Fibroblast of villous mesenchyme (primary cell): Measurements from ENCODE around the gene B4GALT6. TPM values are rescaled to one million over a fixed set of nuclear protein-coding genes. Genes with fewer than 3 reads are reported as not detected.

Experiments used
- DNase-seq: peaks from one replicate; pipeline ENCODE4 v3.0.0-alpha.2; 2010; ENCODE audit warnings: low read depth
- H3K4me3 ChIP-seq: 2 replicates; pipeline ENCODE4 v1.5.1; 2011; ENCODE audit warnings: low read depth, mild to moderate bottlenecking, low read length
- total RNA-seq: library from RNA; depleted of rRNA; stranded (reverse); fragments of >200 nt; gene quantifications from 2 replicates; pipeline ENCODE4 v1.2.3, GENCODE V29; 2012
- TF ChIP-seq, protein P1 (sequence below): IDR thresholded peaks from 2 replicates; pipeline ENCODE4 v1.5.1; 2012; ENCODE audit warnings: low read depth, mild to moderate bottlenecking, low read length; ENCODE audit not compliant: insufficient read depth

B4GALT6 gene
- total RNA-seq, 1 donor = 8.6 TPM

DNA sequence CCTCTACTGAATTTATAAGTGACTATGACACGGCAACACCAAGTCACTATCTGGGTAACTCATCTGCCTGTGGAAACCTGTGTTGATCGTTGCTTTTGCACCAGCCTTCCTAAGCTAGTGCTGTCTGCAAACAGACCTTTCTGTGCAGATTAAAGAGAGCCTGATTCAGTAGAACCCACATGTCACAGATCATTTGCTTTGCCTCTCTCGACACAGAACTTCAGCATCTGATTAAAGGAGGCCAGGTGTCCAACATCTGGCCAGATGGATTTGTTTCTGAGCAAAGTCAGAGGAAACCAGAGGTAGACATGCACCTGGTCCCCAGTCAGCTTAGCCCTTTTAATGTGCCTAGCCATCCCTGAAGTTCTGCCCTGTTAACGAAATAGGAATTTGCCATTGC lies 107.7 kb downstream of the B4GALT6 start:
- TF ChIP-seq, protein P1, sequence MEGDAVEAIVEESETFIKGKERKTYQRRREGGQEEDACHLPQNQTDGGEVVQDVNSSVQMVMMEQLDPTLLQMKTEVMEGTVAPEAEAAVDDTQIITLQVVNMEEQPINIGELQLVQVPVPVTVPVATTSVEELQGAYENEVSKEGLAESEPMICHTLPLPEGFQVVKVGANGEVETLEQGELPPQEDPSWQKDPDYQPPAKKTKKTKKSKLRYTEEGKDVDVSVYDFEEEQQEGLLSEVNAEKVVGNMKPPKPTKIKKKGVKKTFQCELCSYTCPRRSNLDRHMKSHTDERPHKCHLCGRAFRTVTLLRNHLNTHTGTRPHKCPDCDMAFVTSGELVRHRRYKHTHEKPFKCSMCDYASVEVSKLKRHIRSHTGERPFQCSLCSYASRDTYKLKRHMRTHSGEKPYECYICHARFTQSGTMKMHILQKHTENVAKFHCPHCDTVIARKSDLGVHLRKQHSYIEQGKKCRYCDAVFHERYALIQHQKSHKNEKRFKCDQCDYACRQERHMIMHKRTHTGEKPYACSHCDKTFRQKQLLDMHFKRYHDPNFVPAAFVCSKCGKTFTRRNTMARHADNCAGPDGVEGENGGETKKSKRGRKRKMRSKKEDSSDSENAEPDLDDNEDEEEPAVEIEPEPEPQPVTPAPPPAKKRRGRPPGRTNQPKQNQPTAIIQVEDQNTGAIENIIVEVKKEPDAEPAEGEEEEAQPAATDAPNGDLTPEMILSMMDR = no peak
- no peak overlapping the region for H3K4me3 ChIP-seq
- DNase-seq = no peak

DNA sequence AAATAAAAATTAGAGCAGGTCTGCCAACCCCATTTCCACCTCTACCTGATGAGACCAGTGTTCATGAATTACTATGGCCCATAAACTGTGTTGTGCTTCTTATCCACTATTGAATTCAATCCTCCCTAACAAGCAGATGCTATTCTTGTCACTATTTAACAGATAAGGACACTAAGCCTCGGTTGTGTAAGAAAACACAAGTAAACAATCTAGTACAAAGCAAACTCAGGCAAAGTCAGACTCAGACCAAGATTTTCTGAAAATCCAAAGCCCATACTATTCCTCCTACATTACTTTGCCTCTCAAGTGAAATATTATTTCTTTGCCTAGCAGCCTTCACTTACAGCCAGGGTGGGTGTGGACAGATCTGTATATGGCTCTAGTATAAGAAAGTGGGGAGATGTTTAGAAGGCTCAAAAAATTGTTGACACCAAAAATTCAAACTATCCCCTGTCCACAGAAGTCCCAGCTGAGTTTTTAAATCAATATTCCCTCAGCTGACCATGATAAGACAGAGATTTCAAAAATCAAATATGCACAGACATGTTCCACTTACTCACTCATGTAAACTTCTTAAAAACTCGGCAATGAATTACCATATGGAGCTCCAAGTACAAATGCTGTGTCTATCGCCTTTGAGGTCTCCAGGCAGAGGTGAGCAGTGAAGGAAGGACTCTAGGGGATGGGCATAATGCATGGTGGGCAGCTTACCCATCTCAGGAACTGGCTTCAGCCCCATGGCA lies 108.7 kb downstream of the B4GALT6 start:
- no peak overlapping the region for H3K4me3 ChIP-seq
- TF ChIP-seq, protein P1 = no peak
- no peak for DNase-seq

DNA sequence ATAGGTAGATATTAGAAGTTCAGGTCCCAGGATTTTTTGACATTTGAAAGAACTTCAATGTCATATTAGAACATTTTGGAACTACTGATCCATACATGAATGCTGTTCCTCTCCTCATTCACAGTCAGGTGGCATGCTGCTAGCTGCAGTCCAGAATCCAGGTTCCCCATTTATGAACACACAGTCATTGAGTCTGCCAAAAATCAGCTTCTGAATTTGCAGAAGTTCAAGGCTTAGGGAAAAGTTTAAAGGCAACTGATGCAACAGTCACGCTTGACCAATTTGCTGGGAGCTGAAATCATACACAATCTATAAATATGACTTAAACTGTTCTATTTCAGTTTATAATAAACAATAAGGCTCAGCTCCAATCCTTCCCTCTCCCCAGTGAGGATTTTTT lies 110.0 kb downstream of the B4GALT6 start:
- TF ChIP-seq, protein P1 = no peak
- no peak for DNase-seq

More for the DNA sequence above, 110.0 kb downstream of the B4GALT6 start:
- no peak overlapping the region for H3K4me3 ChIP-seq

Other genes with a start within 250 kb of the B4GALT6 start
- gene DSG3, start 236.8 kb downstream of the B4GALT6 start, total RNA-seq = under 0.01 TPM in 2 replicates
- 2.6 and 2.9 TPM in 2 replicates for gene DSG2, start 186.4 kb downstream of the B4GALT6 start, total RNA-seq
- not detected in 2 replicates for gene TTR, start 92.7 kb downstream of the B4GALT6 start, total RNA-seq
- gene SLC25A52, start 76.3 kb upstream of the B4GALT6 start, total RNA-seq = under 0.01 TPM in 1 of 2 replicates, not detected in the other